ENCODE data around the gene TMIE. TPM values are rescaled to one million over a fixed set of nuclear protein-coding genes. Genes with fewer than 3 reads are reported as not detected.

TMIE gene
- polyA plus RNA-seq, 1 donor from 2014 or later = not detected

DNA sequence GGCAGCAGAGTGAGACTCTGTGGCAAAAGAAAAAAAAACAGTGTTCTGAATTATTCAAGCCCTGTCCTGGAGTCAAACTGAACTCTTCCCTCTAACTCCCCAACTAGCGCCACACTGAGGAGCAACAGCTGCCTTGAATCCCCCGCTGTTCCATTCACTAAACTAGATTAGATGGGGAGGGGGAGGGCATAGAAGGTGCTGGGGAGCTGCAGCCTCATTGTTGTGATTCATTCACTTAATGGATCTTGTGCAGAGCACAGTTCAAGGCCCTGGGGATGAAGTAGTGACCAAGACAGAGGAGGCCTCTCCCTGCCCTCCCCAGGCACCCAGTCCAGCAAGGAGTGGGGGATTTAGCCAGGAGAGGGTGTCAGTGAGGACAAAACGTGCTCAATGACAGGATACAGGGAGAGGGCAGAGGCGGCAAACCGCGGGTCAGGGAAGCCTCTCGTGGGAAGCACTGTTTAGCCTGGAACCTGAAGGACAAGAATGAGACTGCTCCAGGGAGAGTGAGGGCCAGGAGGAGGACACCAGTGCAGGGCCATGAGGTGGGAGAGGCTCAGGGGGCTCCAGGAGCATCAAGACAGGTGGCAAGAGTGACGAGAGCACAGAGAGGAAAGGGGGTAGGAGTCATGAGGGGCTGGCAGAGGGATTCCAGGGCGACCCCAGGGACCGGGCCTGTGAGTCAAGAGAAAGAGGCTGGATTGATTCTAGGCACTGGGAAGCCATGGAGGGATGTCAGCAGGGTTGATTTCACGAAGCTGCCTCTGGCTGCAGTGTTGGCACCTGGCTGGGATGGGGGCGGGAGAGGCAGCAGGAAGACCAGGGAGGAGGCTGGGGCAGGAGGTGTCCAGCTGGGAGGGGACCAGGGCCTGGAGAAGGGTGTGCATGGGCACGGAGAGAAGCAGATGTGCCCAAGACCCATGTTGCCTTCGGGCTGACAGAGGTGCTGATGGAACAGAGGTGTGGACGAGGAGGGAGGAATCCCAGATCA is 39.1 kb upstream of the TMIE start:
- Histone ChIP-seq H3K27me3 (ENCODE audit: insufficient read depth, low read depth, low read length) (no peaks in the 10 kb centered on the region), H3K9ac (ENCODE audit: low read length) (no peak overlapping the region), H3K36me3 (ENCODE audit: insufficient read depth, low read length) (no peaks in the 10 kb centered on the region), H3K79me2 (replicated peaks; ENCODE audit: insufficient read depth, low read length) (no peaks in the 10 kb centered on the region), H3F3A (ENCODE audit: insufficient read depth, low read length, poor library complexity, severe bottlenecking) (no peaks in the 10 kb centered on the region), H3K4me2 (ENCODE audit: low read length) (no peak overlapping the region), H2AFZ (ENCODE audit: low read depth, low read length) (no peak overlapping the region), H3K9me2 (ENCODE audit: insufficient read depth, low read length) (no peaks in the 10 kb centered on the region), H3K4me3 (ENCODE audit: low read length) (no peak overlapping the region), H3K9me3 (ENCODE audit: low read length) (no peaks in the 10 kb centered on the region), H4K20me1 (ENCODE audit: insufficient read depth) (no peaks in the 10 kb centered on the region), H3K27ac (ENCODE audit: low read length) (no peak overlapping the region)
- TF ChIP-seq MXI1 (conservative IDR thresholded peaks at IDR 0.05; ENCODE audit: poor library complexity, severe bottlenecking) (no peak), EP300 (conservative IDR thresholded peaks at IDR 0.05; ENCODE audit: poor library complexity, severe bottlenecking) (no peak), POLR2AphosphoS5 (IDR thresholded peaks at IDR 0.05) (no peak), EZH2 (IDR thresholded peaks at IDR 0.05; ENCODE audit: borderline replicate concordance, insufficient read depth, low read length, poor library complexity, severe bottlenecking) (no peak), RAD21 (conservative IDR thresholded peaks at IDR 0.05) (no peak), SMC3 (conservative IDR thresholded peaks at IDR 0.05; ENCODE audit: poor library complexity) (no peak), REST (IDR thresholded peaks at IDR 0.05; ENCODE audit: borderline replicate concordance) (no peak), TAF1 (IDR thresholded peaks at IDR 0.05; ENCODE audit: low read depth) (no peak)
- TF ChIP-seq, protein P1, sequence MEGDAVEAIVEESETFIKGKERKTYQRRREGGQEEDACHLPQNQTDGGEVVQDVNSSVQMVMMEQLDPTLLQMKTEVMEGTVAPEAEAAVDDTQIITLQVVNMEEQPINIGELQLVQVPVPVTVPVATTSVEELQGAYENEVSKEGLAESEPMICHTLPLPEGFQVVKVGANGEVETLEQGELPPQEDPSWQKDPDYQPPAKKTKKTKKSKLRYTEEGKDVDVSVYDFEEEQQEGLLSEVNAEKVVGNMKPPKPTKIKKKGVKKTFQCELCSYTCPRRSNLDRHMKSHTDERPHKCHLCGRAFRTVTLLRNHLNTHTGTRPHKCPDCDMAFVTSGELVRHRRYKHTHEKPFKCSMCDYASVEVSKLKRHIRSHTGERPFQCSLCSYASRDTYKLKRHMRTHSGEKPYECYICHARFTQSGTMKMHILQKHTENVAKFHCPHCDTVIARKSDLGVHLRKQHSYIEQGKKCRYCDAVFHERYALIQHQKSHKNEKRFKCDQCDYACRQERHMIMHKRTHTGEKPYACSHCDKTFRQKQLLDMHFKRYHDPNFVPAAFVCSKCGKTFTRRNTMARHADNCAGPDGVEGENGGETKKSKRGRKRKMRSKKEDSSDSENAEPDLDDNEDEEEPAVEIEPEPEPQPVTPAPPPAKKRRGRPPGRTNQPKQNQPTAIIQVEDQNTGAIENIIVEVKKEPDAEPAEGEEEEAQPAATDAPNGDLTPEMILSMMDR (IDR thresholded peaks at IDR 0.05; ENCODE audit: poor library complexity, severe bottlenecking) = no peak

DNA sequence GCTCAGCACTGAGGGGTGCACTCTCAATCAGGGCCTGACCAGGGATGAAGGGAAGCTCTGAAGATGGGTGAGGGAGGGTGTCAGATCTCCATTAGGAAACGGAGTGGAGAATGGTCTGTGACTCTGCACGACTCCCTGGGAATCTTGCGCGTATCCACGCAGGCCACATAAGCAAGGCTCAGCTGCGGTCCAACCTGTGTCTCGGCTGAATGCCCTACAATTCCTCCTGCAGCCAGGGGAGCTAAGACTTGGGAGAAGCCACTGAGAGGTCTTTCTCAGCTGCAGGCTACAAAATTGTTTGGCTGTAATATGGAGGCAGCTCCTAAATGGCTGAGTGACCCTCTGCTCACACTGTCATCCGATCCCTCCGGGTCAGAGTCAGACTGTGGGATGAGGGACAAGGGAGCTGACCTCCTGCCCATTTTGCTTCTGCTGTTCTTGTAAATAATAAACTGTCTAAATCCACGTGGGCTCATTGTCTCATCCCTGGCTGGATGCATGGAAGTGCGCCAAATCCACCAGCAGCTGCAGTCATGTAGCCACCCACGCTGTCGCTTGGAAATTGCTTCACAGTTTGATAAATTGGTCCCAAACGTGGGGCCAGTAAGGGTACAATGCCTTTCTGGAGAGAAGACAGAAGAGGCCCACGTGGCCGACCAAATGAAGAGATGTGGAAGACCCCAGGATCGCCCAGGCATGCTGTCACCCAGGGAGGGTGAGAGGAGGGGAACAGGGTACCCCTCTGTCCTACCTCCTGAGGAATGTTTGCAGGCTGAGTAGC is 38.2 kb upstream of the TMIE start:
- Histone ChIP-seq H3K9me3 (ENCODE audit: low read length) (no peaks in the 10 kb centered on the region), H4K20me1 (ENCODE audit: insufficient read depth) (no peaks in the 10 kb centered on the region), H3K27me3 (ENCODE audit: insufficient read depth, low read depth, low read length) (no peaks in the 10 kb centered on the region), H3K79me2 (replicated peaks; ENCODE audit: insufficient read depth, low read length) (no peaks in the 10 kb centered on the region), H3K9me2 (ENCODE audit: insufficient read depth, low read length) (no peaks in the 10 kb centered on the region), H2AFZ (ENCODE audit: low read depth, low read length) (no peak overlapping the region), H3K36me3 (ENCODE audit: insufficient read depth, low read length) (no peaks in the 10 kb centered on the region), H3K9ac (ENCODE audit: low read length) (no peak overlapping the region), H3K4me3 (ENCODE audit: low read length) (no peak overlapping the region), H3F3A (ENCODE audit: insufficient read depth, low read length, poor library complexity, severe bottlenecking) (no peaks in the 10 kb centered on the region), H3K27ac (ENCODE audit: low read length) (no peak overlapping the region), H3K4me2 (ENCODE audit: low read length) (no peak overlapping the region)
- TF ChIP-seq EP300 (conservative IDR thresholded peaks at IDR 0.05; ENCODE audit: poor library complexity, severe bottlenecking) (no peak), POLR2AphosphoS5 (IDR thresholded peaks at IDR 0.05) (no peak), EZH2 (IDR thresholded peaks at IDR 0.05; ENCODE audit: borderline replicate concordance, insufficient read depth, low read length, poor library complexity, severe bottlenecking) (no peak), RAD21 (conservative IDR thresholded peaks at IDR 0.05) (no peak), TAF1 (IDR thresholded peaks at IDR 0.05; ENCODE audit: low read depth) (no peak), REST (IDR thresholded peaks at IDR 0.05; ENCODE audit: borderline replicate concordance) (no peak), SMC3 (conservative IDR thresholded peaks at IDR 0.05; ENCODE audit: poor library complexity) (no peak), MXI1 (conservative IDR thresholded peaks at IDR 0.05; ENCODE audit: poor library complexity, severe bottlenecking) (no peak)
- TF ChIP-seq, protein P1 (IDR thresholded peaks at IDR 0.05; ENCODE audit: poor library complexity, severe bottlenecking) = no peak
